GM19468 (cell line): ENCODE results near the gene PDIA2.
"Not testable (repeated sequence)": the region's sequence is repeated elsewhere in the genome, so short reads cannot be mapped to it uniquely, and the experiment has no call there.

Source experiments
- ATAC-seq: cut with Tn5 transposase; IDR thresholded peaks from one replicate; pipeline ENCODE4 v1.9.1; 2021; ENCODE audit warnings: mild to moderate bottlenecking, moderate library complexity, moderate number of reproducible peaks; ENCODE audit not compliant: unreplicated experiment; ENCODE audit errors: extremely low read depth

The PDIA2 gene

GRCh38 chr16:283033-283805, at the start of gene PDIA2:
Gene PDIA2, plus strand, starts transcription at chr16:283164. Its CDS starts 6 bp downstream, at chr16:283170.
- no peak for ATAC-seq

GRCh38 chr16:234468-235305, 48.3 kb upstream of the PDIA2 start, which contains the start of gene FAM234A:
Gene FAM234A, plus strand, starts transcription at chr16:234821. Its CDS starts 19,593 bp downstream, at chr16:254414.
- peak; percentile 43 for ATAC-seq

DNA sequence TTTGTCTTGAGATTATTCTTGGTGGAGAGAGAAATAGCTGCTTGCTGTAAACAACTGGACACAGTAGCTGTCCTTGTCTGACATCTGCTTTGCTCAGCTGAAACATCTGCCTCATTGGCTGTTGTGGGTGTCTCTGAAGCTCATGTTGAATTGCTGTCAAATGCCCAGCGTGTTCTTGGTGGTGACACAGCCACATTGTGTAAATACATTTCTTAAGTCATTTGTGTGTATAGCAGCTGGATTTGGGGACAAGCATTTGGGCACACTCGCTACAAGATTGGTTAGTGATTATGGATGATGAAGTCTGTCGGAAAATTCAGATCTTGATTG, 43.1 kb upstream of the PDIA2 start:
- no peak for ATAC-seq

DNA sequence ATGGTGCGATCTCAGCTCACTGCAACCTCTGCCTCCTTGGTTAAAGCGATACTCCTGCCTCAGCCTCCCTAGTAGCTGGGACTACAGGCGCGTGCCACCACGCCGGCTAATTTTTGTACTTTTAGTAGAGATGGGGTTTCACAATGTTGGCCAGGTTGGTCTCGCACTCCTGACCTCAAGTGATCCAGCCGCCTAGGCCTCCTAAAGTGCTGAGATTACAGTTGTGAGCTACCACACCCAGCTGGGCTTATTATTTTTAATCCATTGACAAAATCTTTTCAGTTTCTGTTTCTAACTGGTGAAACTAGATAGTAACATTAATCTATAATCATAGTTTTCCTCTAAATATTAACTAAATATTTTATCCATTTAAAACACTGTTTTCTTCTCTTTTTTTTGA, 42.4 kb upstream of the PDIA2 start:
- no peak for ATAC-seq

GRCh38 chr16:242281-242680, 40.7 kb upstream of the PDIA2 start:
- no peak for ATAC-seq

GRCh38 chr16:243348-243747, 39.6 kb upstream of the PDIA2 start:
- ATAC-seq: no peak

- ATAC-seq: no peak
These were observed 37.9 kb upstream of the PDIA2 start for GRCh38 chr16:245105-245504.

- no peak for ATAC-seq
These were observed 35.9 kb upstream of the PDIA2 start for GRCh38 chr16:247027-247426.

DNA sequence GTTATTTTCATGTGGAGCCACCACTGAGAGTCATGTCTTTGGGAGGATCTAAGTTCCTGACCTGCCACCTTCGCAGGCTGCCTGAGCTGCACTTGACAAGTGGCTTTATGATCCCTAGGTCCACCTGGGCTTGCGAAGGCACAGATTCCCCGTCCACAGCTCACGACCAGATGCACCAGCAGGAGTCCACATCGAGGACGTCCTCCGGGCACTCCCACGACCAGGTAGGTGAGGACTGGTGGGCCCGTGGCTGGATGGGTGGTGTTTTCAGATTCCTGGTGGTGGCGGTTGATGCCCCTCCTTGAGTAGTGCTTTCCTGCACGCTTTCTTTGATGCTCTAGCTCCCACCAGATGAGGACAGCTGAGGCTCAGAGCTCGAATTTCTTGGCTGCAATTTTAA, 33.5 kb upstream of the PDIA2 start:
- ATAC-seq: no peak

- ATAC-seq: no peak
These were observed 30.3 kb upstream of the PDIA2 start for GRCh38 chr16:252366-253337.

DNA sequence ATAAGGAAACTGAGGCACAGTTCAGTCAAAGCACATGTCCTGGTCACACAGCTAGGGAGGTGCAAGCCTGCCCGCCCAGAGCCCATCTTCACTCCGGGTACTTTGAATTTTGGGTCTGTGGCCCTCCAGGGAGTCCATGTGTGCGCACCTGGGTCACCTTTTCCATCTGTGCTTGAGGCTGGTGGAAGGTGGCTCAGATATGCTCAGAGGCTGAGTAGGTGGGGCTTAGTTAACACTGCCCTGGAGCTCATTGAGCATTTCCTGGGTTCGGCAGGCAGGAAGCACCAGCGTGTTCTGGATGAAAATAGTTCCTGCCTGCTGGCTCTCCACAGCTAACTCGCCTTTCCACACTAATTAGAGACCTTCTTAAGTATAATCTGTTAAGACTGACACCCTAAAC, 29.1 kb upstream of the PDIA2 start:
- ATAC-seq: no peak

- ATAC-seq: no peak
These were observed 28.5 kb upstream of the PDIA2 start for GRCh38 chr16:254461-254860.

- ATAC-seq: no peak
These were observed 27.8 kb upstream of the PDIA2 start for GRCh38 chr16:255183-255582.

DNA sequence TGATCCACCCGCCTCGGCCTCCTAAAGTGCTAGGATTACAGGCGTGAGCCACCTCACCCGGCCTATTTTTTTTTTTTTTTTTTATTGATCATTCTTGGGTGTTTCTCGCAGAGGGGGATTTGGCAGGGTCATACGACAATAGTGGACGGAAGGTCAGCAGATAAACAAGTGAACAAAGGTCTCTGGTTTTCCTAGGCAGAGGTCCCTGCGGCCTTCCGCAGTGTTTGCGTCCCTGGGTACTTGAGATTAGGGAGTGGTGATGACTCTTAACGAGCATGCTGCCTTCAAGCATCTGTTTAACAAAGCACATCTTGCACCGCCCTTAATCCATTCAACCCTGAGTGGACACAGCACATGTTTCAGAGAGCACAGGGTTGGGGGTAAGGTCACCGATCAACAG, 24.9 kb upstream of the PDIA2 start:
- ATAC-seq: not testable (repeated sequence)

DNA sequence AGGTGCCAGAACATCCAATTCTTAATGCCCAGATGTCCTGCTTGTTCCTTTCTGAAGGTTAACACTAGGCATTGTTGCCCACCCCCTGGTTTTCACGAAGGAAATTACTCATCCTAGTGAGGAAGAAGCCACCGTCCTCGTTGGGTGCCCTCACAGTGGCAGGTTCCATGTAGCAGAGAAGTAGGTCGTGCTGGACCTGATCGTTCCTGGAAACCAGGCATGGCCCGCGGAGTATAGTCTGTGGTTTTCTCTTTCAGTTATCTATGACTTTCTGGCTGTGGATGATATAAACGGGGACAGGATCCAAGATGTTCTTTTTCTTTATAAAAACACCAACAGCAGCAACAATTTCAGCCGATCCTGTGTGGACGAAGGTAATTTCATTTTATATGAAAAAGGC, 23.7 kb upstream of the PDIA2 start:
- no peak for ATAC-seq

DNA sequence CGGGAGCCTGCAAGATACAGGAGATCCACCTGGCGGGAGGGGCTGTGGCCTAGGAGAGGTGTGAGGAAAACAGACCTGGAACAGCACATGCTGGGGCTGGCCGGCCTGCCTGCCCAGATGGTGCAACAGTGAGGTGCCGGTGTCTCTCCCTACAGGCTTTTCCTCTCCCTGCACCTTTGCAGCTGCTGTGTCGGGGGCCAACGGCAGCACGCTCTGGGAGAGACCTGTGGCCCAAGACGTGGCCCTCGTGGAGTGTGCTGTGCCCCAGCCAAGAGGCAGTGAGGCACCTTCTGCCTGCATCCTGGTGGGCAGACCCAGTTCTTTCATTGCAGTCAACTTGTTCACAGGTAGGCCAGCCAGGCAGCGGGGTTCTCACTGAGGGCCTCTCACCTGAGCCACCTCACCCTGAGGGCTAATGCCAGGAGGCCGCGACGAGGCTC, 23.1 kb upstream of the PDIA2 start:
- ATAC-seq: no peak

DNA sequence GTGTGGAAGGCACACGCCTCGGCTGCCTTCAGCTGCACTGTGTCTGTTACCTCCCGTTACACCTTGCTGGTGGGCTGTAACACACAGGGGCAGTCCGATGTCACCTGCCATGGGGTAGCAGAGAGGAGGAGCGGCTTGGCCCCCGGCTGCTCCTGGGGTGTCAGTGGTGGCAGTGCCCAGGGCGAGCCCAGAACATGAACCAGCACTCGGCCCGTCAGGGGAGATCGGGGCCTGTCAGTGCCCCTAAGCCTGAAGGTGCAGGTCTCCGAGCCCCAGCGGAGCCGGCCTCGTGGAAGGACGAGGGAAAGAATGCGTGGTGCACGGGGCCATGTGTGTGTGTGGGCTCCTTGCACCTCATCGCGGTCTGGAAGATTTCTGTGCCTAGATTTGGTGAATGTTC, 22.6 kb upstream of the PDIA2 start:
- no peak for ATAC-seq

- no peak for ATAC-seq
These were observed 21.8 kb upstream of the PDIA2 start for GRCh38 chr16:261031-261691.

GRCh38 chr16:262121-262745, 20.7 kb upstream of the PDIA2 start:
- ATAC-seq: no peak
